HCT116 (cell line): Measurements from ENCODE around the gene NR2F1-AS1. TPM values are rescaled to one million over a fixed set of nuclear protein-coding genes. Genes with fewer than 3 reads are reported as not detected.

ENCODE experiments used
- ATAC-seq: fragments of 200-7000 bp; cut with Tn5 transposase; 2 replicates; pipeline ENCODE4 v1.9.1; 2020; ENCODE audit warnings: mild to moderate bottlenecking, moderate library complexity
- BruUV-seq: library from RNA; stranded (reverse); fragments of 400-500 nt; replicated peaks from 2 replicates; lab custom pipeline; 2021; lab: Mats Ljungman, UMichigan
- CTCF ChIA-PET: fragments of 300-600 bp; sonication (Branson Sonifier 250); formaldehyde crosslinking; loops from one replicate; lab custom pipeline; 2021; ENCODE audit warnings: antibody characterized with exemption; lab: Charles Lee
- POLR2A ChIA-PET: fragments of 300-600, 350-600 bp; sonication (Branson Sonifier 250); formaldehyde crosslinking; loops from one replicate; lab custom pipeline; 2021; ENCODE audit warnings: antibody characterized with exemption; lab: Charles Lee
- RAD21 ChIA-PET, 2 experiments: fragments of 300-600 bp; sonication (Branson Sonifier 250); formaldehyde crosslinking; loops; one replicate each; lab custom pipeline; 2023; ENCODE audit warnings: low total read pairs in 2 of 2; ENCODE audit not compliant: uncharacterized antibody in 2 of 2, unreplicated experiment in 2 of 2, low non-redundant PET in 1 of 2; lab: Charles Lee
- DNase-seq: peaks from one replicate; pipeline ENCODE4 v3.0.0-alpha.2; 2010; ENCODE audit warnings: low read depth, low spot score
- H2AFZ ChIP-seq: fragments of 200-600 bp; shearing (Covaris generic), sonication (generic); 2 replicates; pipeline ENCODE4 v1.6.1; 2017; ENCODE audit warnings: low read depth, mixed run types, mixed read lengths, antibody characterized with exemption, low read length; ENCODE audit not compliant: poor library complexity, severe bottlenecking
- H3K27ac ChIP-seq: 2 replicates; pipeline ENCODE4 v1.5.1; 2012; ENCODE audit warnings: low read depth, low read length
- H3K27me3 ChIP-seq: fragments of 200-600 bp; sonication (generic); 2 replicates; pipeline ENCODE4 v1.6.1; 2016; ENCODE audit warnings: mixed run types, low read length, mixed read lengths; ENCODE audit not compliant: insufficient read depth
- H3K36me3 ChIP-seq, 2 experiments: fragments of 200-500 bp in 1 of 2; fragments of 200-600 bp in 1 of 2; sonication (Bioruptor generic) in 1 of 2; sonication (generic) in 1 of 2; 2 replicates each; pipeline versions ENCODE4 v1.5.1 to v1.6.1; 2014 to 2016; ENCODE audit warnings: low read length in 2 of 2, inconsistent platforms in 1 of 2, mixed read lengths in 1 of 2, mixed run types in 1 of 2; ENCODE audit not compliant: insufficient read depth in 2 of 2, control insufficient read depth in 1 of 2
- H3K4me1 ChIP-seq, 2 experiments: fragments of 200-600 bp in 1 of 2; sonication (generic) in 1 of 2; 2 replicates each; pipeline versions ENCODE4 v1.5.1 to v1.6.1; 2012 to 2017; ENCODE audit warnings: low read length in 2 of 2, inconsistent platforms in 1 of 2, mild to moderate bottlenecking in 1 of 2, mixed read lengths in 1 of 2, mixed run types in 1 of 2, moderate library complexity in 1 of 2; ENCODE audit not compliant: insufficient read depth in 2 of 2, control insufficient read depth in 1 of 2
- H3K4me2 ChIP-seq: fragments of 200-600 bp; sonication (generic); 2 replicates; pipeline ENCODE4 v1.6.1; 2017; ENCODE audit warnings: mixed run types, low read length, mixed read lengths
- H3K4me3 ChIP-seq, 2 experiments: fragments of 200-600 bp in 1 of 2; sonication (generic) in 1 of 2; replicated peaks in 1 of 2; 2 replicates each; pipeline ENCODE4 v1.5.1; 2011 to 2016; ENCODE audit warnings: low read length in 2 of 2, control low read depth in 1 of 2, low read depth in 1 of 2, mild to moderate bottlenecking in 1 of 2, mixed read lengths in 1 of 2, mixed run types in 1 of 2
- H3K79me2 ChIP-seq: fragments of 200-600 bp; sonication (generic); 2 replicates; pipeline ENCODE4 v1.6.1; 2017; ENCODE audit warnings: mild to moderate bottlenecking, mixed run types, low read length, moderate library complexity, mixed read lengths; ENCODE audit not compliant: insufficient read depth
- H3K9ac ChIP-seq: fragments of 200-600 bp; sonication (generic); 2 replicates; pipeline ENCODE4 v1.6.1; 2016; ENCODE audit warnings: low read length, mixed read lengths
- H3K9me2 ChIP-seq: fragments of 200-600 bp; sonication (generic), shearing (Covaris generic); 2 replicates; pipeline ENCODE4 v1.6.1; 2017; ENCODE audit warnings: mixed run types, mild to moderate bottlenecking, moderate library complexity; ENCODE audit not compliant: insufficient read depth
- H3K9me3 ChIP-seq, 2 experiments: fragments of 200-500 bp in 1 of 2; fragments of 200-600 bp in 1 of 2; sonication (Bioruptor generic) in 1 of 2; sonication (generic) in 1 of 2; 2 replicates each; pipeline ENCODE4 v1.6.1; 2014 to 2017; ENCODE audit warnings: low read length in 2 of 2, mixed read lengths in 2 of 2, inconsistent platforms in 1 of 2, low read depth in 1 of 2, mild to moderate bottlenecking in 1 of 2, mixed run types in 1 of 2, moderate library complexity in 1 of 2; ENCODE audit not compliant: control insufficient read depth in 1 of 2, insufficient read depth in 1 of 2
- H4K20me1 ChIP-seq: fragments of 200-600 bp; sonication (generic), shearing (Covaris generic); 2 replicates; pipeline ENCODE4 v1.6.1; 2017; ENCODE audit warnings: mixed run types, mild to moderate bottlenecking, moderate library complexity; ENCODE audit not compliant: insufficient read depth
- CBX3 ChIP-seq: IDR thresholded peaks from 2 replicates; pipeline ENCODE4 v1.6.1; 2012; ENCODE audit warnings: low read depth
- CEBPB ChIP-seq: IDR thresholded peaks from 2 replicates; pipeline ENCODE4 v1.6.1; 2012; ENCODE audit warnings: low read depth
- EGR1 ChIP-seq: IDR thresholded peaks from 2 replicates; pipeline ENCODE4 v1.6.1; 2012; ENCODE audit warnings: low read depth
- ELF1 ChIP-seq: IDR thresholded peaks from 2 replicates; pipeline ENCODE4 v1.6.1; 2012; ENCODE audit warnings: low read depth, borderline replicate concordance
- EZH2phosphoT487 ChIP-seq: fragments of 200-600 bp; IDR thresholded peaks from 2 replicates; pipeline ENCODE4 v1.6.1; 2018; ENCODE audit warnings: antibody characterized with exemption, borderline replicate concordance
- JUND ChIP-seq: IDR thresholded peaks from 2 replicates; pipeline ENCODE4 v1.6.1; 2012
- POLR2AphosphoS5 ChIP-seq: IDR thresholded peaks from 2 replicates; pipeline ENCODE4 v1.6.1; 2011; ENCODE audit warnings: mild to moderate bottlenecking, low read depth, low read length, moderate library complexity
- TCF7L2 ChIP-seq: IDR thresholded peaks from 2 replicates; pipeline ENCODE4 v1.7.0; 2011; ENCODE audit warnings: borderline replicate concordance, inconsistent platforms; ENCODE audit not compliant: insufficient read depth, insufficient read length; ENCODE audit errors: extremely low read depth
- ZFX ChIP-seq: fragments of 450-650 bp; IDR thresholded peaks from 2 replicates; pipeline ENCODE4 v1.6.1; 2017
- intact Hi-C: fragments of 100-400 bp; cut with micrococcal nuclease; formaldehyde crosslinking; loops from 2 replicates; pipeline ENCODE4 v1.10.0; 2022
- total RNA-seq: library from RNA; stranded (reverse); gene quantifications from one replicate; pipeline ENCODE4 v1.2.1, GENCODE V29; 2021; ENCODE audit not compliant: unreplicated experiment

The NR2F1-AS1 gene
- total RNA-seq, 1 experiment from 2014 or later = 20.1 TPM

DNA sequence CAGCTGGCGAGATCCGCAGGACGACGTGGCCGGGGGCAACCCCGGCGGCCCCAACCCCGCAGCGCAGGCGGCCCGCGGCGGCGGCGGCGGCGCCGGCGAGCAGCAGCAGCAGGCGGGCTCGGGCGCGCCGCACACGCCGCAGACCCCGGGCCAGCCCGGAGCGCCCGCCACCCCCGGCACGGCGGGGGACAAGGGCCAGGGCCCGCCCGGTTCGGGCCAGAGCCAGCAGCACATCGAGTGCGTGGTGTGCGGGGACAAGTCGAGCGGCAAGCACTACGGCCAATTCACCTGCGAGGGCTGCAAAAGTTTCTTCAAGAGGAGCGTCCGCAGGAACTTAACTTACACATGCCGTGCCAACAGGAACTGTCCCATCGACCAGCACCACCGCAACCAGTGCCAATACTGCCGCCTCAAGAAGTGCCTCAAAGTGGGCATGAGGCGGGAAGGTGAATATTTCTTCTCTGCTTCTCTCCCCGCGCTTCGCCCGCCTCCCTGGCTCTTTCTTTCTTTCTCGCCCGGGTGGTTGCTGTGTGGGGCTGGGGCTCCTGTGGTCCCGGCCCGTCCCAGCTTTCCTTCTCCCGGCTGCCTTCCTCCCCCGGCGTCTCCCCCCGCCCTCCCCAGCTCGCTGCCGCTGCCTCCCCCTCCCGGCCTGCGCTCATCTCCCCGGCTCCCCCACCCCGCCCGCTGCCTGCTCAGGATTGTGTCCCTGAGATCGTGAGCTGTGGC, 4.2 kb upstream of the NR2F1-AS1 start:
- Histone ChIP-seq H3K27me3 (no peaks in the 10 kb centered on the region), H3K9me3 (no peaks in the 10 kb centered on the region), H3K4me2 (peak overlapping the region; percentile 98), H3K9ac (peak overlapping the region; percentile 65), H3K4me3 (peak overlapping the region; percentile 68 to 74), H3K4me1 (peaks cover 13 to 26% of the 10 kb centered on the region in 2 experiments), H3K9me2 (no peaks in the 10 kb centered on the region), H2AFZ (peak overlapping the region; percentile 16), H3K79me2 (peaks cover 24% of the 10 kb centered on the region), H3K27ac (peak overlapping the region; percentile 99), H4K20me1 (no peaks in the 10 kb centered on the region), H3K36me3 (peaks cover 0 to 27% of the 10 kb centered on the region in 2 experiments; a peak in 2 of 4 replicates)
- intact Hi-C loops = loop anchor here (10.0 kb wide), 1 partner anchor 1310 kb away; no protein-coding TSS in a partner anchor
- ChIA-PET CTCF (interaction anchor here (1.3 kb wide), 1 partner anchor 216 kb away, joined by 4 read pairs; no protein-coding TSS in a partner anchor), RAD21 (interaction anchor here (0.6 kb wide), 3 partner anchors 91 to 393 kb away, joined by 3 to 5 read pairs (median 3); no protein-coding TSS in a partner anchor), POLR2A (no interaction called here)
- DNase-seq = no peak
- no peak for TF ChIP-seq EGR1
- no peak for TF ChIP-seq CEBPB
- peak; percentile 12; the same call in 1 of the 2 replicates for TF ChIP-seq ZFX
- TF ChIP-seq POLR2AphosphoS5 = peak; percentile 29; the same call in 1 of the 2 replicates
- no TSS peak for BruUV-seq
- ATAC-seq = 0 out of 2 replicates have a peak, but pooled peaks have one; percentile 2

DNA sequence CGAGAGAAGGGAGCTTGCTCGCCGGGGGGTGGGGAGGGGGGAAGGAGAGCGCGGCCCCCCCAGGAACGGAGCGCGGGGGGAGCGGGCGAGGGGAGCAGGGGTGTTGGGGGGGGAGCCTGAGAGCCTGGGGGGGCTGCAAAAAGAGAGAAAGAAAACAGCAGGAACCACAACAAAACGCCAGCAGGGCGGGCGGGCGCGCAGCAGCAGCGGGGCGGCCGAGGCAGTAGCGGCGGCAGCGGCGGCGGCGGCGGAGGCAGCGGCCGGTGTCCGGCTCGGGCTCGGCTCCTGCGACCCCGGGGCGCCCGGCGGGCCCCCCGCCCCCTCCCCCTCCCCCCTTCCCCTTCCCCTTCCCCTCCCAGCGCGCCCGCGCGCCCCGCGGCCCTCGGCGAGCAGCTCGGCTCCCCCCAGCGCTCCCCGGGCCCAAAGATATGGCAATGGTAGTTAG, 3.6 kb upstream of the NR2F1-AS1 start:
- BruUV-seq = no TSS peak
- peaks cover 20% of the 10 kb centered on the region for H3K79me2 ChIP-seq
- RAD21 ChIA-PET = no interaction called here
- peaks cover 10 to 27% of the 10 kb centered on the region in 2 experiments; a peak in 3 of 4 replicates for H3K4me1 ChIP-seq
- TF ChIP-seq CBX3 (no peak), ELF1 (no peak), EZH2phosphoT487 (no peak), TCF7L2 (no peak), JUND (no peak)
- TF ChIP-seq, all 23 proteins: peak for 0
- intact Hi-C loops = loop anchor here (5.0 to 10.0 kb wide), 6 partner anchors 333 to 1310 kb away; no protein-coding TSS in a partner anchor
- peak overlapping the region; percentile 98 for H3K4me2 ChIP-seq
- H3K36me3 ChIP-seq = peaks cover 0 to 24% of the 10 kb centered on the region in 2 experiments; a peak in 2 of 4 replicates
- ATAC-seq (no peak), DNase-seq (no peak)
- H3K27ac ChIP-seq = peak overlapping the region; percentile 99
- H3K9ac ChIP-seq = peak overlapping the region; percentile 44
- H3K9me2 ChIP-seq = no peaks in the 10 kb centered on the region
- CTCF ChIA-PET = interaction anchor here (1.3 kb wide), 1 partner anchor 217 kb away, joined by 4 read pairs; no protein-coding TSS in a partner anchor
- no peaks in the 10 kb centered on the region for H4K20me1 ChIP-seq
- H2AFZ ChIP-seq = no peak overlapping the region
- no peaks in the 10 kb centered on the region for H3K9me3 ChIP-seq
- peak overlapping the region; percentile 68 to 85 for H3K4me3 ChIP-seq
- no peaks in the 10 kb centered on the region for H3K27me3 ChIP-seq
- POLR2A ChIA-PET = no interaction called here
